Dermis microvascular lymphatic vessel endothelial cell (primary cell): ENCODE measurements around the gene ENO2. TPM values are rescaled to one million over a fixed set of nuclear protein-coding genes. Genes with fewer than 3 reads are reported as not detected.
A peak's percentile ranks its signal among the peaks of the same experiment; 100 is the strongest.
"Not testable (repeated sequence)": the region's sequence is repeated elsewhere in the genome, so short reads cannot be mapped to it uniquely, and the experiment has no call there.

Experiments used
- DNase-seq, 2 donors: peaks; one replicate each; pipeline versions ENCODE4 v3.0.0 to v3.0.0-alpha.2; 2010; ENCODE audit warnings: low read depth in 2 of 2
- total RNA-seq: library from RNA; depleted of rRNA; stranded (reverse); fragments of >200 nt; gene quantifications from 2 replicates; pipeline ENCODE4 v1.2.1, GENCODE V29; 2014

The ENO2 gene
- 1.0 and 1.4 TPM in 2 replicates for total RNA-seq

DNA sequence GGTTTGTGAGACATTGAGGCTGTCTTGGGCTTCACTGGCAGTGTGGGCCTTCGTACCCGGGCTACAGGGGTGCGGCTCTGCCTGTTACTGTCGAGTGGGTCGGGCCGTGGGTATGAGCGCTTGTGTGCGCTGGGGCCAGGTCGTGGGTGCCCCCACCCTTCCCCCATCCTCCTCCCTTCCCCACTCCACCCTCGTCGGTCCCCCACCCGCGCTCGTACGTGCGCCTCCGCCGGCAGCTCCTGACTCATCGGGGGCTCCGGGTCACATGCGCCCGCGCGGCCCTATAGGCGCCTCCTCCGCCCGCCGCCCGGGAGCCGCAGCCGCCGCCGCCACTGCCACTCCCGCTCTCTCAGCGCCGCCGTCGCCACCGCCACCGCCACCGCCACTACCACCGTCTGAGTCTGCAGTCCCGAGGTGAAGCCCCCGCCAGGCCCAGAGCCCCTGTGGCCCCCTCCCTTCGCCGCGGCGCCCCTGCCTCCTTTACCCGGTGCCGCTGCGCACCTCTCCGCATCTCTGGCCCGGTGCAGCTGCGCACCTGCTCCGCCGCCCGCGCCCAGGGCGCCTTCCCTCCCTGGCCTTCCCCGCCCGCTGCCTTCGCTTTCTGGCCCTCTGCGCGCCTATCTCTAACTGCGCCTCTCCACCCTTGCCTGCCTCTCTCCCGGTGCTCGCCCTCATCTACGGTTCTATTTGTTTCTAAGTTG, at the start of gene ENO2:
TSS of gene ENO2 (plus strand) at position 335 of the 701 bp plus-strand sequence. CDS start 1,253 bp downstream, outside the sequence.
- peak in 1 of 2 donors; percentile 61 for DNase-seq

DNA sequence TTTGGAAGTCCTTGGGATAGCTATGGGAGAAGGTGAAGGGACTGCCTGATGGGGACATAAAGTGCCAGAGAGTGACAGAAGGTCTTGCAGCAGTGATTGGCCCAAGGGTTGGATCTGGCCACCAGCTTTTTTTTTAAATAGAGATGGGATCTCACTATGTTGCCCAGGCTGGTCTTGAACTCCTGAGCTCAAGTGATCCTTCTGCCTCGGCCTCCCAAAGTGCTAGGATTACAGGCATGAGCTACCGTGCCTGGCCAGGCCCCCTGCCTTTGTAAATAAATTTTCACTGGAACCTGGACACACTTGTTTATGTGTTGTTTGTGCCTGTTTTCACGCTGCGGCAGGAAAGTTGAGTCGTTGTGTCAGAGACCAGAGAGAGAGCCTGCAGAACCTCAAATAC, 49.1 kb upstream of the ENO2 start:
- DNase-seq = not testable (repeated sequence)

DNA sequence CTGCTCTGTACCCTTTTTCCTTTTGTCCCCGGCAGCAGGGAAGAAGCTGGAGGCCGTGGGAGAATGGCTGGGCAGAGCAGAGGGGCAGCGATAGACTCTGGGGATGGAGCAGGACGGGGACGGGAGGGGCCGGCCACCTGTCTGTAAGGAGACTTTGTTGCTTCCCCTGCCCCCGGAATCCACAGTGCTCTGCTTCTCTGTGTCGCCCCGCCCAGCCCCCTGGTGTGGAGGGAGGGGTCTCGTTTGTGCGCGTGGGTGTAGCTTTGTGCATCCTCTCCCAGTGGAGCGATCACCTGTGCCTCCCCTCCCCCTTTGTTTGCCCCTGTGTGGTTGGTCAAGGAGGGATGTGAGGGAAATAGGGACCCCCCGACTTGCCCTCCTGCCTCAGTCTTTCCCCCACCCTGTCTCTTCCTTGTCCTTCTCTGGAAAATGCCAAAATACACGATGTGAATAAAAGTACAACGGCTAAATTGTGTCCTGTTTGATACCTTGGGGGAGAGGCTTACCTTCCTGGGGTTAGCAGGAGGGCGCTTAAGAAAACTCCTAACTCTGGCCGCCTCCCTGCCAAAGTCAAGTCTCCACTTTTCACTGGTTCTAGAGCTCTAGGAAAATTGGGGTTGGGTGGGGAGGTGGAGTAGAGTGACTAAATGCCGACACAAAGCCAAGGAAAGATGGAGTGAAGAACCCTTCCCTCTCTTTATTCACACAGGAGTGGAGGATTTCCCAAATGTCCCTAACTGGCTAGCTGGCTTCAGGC, 48.0 kb upstream of the ENO2 start:
- DNase-seq = no peak

DNA sequence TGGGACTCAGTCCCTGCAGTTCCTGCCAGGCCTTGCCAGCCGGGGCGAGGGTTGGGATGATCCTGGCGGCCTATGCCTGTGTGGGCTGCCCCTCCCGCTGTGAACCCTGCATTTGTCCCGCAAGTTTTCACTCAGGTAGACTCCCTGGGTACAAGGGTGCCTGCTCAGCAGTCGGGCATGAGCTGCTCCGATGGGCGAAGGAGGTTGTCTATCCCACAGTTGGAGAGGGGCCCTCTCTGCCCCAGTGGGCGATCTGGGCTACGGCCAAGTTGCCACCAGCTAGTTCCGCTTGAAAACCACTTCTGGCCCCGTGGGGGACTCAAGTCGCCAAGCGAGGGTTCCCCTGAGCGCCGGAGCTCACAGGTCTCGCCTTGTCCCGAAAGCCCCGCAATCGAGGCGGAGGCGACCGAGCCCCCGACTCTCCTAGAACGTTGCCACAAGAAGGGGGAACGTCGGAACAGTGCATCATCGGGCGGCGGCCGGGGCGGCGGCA, 47.4 kb upstream of the ENO2 start:
- DNase-seq = no peak

DNA sequence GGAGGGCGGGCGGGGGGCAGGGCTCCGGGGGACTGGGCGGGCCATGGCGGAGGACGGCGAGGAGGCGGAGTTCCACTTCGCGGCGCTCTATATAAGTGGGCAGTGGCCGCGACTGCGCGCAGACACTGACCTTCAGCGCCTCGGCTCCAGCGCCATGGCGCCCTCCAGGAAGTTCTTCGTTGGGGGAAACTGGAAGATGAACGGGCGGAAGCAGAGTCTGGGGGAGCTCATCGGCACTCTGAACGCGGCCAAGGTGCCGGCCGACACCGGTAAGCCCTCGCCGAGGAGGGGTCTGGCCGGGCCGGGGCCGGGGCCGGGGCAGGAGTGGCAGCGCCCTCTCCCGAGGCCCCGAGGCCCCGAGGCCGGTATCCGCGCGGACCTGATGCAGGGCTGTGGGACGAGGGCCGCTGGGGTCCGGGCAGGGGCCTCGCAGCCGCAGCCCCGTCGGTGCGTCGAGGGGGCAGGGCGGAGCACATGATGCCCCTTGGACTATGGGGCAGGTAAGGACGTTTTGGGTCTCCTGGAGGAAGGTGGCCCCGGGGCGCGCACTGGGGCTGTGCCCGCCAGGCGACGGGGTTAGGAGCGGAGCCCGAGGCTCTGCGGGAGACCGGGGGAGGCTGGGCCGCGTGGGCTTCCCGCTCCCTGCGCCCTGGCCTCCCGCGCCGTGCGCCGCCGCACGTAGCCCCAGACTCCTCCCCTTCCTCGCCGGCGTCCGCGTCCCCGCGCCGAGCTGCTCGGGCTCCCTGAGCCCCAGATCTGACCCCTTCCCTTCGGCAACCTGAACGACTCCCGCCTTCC, 46.8 kb upstream of the ENO2 start, which contains the start of gene TPI1:
TSS of gene TPI1 (plus strand) at position 119 of the 798 bp plus-strand sequence. CDS start at position 155, 36 bp downstream.
- peak; percentile 55 to 84 for DNase-seq

DNA sequence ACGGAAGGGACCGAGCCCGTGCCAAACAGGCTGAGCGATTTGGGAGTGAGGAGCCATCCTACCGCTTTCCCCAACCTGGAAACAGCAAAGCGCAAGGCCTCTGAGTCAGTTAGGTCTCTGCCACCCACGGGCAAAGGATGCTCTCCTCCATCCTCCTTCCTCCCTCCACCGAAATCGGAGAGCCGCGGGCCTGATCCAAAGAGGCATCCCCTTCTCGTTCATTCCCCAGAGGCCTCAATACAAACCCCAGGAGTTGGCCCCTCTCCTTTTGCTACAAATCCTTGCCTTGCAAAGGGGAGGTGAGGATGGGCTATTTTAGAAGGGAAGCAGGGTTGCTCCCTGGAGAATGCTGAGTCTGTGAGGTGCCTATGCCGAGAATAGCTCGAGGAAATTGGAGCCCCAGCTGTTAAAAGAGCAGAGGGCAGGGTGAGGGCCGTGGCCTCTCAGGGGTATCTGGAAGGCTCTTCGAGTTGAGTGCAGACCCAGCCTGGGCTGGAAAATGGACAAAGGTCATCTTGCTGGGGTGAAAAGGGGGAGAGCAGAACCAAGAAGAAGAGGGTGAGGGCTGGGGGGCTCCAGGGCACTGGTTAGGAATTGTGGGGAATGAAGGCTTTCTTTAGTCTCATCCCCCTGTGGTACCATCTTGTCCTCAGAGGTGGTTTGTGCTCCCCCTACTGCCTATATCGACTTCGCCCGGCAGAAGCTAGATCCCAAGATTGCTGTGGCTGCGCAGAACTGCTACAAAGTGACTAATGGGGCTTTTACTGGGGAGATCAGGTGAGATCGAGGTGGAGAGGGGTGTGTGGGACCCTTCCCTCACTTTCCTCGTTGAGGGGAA, 46.0 kb upstream of the ENO2 start:
- DNase-seq = no peak

DNA sequence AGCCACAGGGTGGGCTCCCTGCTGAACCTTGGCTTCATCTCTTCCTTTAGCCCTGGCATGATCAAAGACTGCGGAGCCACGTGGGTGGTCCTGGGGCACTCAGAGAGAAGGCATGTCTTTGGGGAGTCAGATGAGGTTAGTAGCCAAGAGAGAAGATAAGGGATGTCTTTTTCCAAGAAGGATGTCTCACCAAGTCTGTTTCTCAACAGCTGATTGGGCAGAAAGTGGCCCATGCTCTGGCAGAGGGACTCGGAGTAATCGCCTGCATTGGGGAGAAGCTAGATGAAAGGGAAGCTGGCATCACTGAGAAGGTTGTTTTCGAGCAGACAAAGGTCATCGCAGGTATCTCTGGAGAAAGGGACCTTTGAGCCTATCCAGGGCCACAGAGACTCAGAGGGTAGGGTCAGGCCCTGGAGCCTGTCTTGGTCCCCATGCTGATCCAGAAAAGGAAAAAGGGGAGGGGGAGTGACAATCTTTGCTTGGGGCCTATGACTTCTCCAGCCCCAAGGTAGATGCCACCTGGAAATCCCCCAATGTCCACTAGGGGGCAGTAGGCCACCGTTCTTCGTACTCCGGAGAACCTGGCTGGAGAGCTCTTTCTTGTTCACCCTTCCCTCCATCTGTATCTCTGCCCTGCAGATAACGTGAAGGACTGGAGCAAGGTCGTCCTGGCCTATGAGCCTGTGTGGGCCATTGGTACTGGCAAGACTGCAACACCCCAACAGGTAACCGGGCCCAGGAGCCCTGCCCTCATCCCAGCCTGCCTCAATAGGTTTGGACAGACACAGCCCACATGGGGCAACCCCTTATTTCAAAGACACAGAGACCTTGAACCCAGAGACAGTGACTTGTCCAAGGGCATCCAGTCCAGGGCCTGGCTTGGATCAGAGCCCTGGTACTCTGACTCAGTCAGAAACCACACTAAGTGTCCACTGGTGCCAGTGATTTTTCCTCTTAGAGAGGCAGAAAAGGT, 45.0 kb upstream of the ENO2 start:
- DNase-seq = peak; percentile 56 to 77

DNA sequence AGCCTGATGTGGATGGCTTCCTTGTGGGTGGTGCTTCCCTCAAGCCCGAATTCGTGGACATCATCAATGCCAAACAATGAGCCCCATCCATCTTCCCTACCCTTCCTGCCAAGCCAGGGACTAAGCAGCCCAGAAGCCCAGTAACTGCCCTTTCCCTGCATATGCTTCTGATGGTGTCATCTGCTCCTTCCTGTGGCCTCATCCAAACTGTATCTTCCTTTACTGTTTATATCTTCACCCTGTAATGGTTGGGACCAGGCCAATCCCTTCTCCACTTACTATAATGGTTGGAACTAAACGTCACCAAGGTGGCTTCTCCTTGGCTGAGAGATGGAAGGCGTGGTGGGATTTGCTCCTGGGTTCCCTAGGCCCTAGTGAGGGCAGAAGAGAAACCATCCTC, 44.1 kb upstream of the ENO2 start:
- DNase-seq = not testable (repeated sequence)

DNA sequence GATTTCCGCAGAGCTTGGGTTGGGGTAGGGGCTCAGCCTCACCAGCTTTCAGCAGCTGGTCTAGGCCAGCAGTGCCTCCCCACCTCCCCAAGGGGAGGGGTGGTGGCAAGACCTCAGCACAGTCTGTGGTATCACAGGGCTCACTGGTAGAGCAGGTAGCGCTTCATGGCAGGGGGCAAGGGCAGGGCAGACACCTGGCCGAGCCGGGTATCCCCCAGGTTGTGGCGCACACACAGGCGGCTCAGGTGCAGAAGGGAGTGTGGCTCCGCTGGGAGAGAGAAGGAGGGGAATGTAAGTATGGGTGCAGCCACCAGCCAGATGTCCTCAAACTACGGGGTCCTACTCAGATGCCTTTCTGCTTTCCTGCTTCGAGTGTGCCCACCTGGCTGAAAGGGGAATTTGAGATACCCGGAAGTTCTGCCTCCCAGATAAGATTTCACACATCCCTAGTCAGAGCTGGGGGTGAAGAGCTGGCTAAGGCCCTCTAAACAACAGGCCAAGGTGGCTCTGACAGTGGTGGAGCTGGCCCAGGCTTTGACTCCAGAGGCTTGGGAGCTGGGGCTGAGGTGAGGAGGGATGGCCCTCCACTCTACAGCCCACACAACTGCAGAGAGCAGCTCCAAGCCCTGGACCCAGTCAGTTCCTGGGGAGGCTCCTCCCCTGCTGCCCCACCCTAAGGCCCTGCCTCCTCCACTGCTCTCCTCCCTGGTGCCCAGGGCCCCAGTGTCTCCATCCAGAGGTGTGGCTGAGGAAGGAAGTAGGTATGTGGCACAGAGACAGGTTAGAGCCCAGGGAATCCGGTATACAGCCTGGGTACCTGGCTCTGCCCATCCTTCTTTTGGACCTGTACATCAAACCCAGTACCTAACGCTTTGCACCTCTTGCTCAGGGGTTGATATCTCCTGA, 43.1 kb upstream of the ENO2 start:
- DNase-seq = no peak

DNA sequence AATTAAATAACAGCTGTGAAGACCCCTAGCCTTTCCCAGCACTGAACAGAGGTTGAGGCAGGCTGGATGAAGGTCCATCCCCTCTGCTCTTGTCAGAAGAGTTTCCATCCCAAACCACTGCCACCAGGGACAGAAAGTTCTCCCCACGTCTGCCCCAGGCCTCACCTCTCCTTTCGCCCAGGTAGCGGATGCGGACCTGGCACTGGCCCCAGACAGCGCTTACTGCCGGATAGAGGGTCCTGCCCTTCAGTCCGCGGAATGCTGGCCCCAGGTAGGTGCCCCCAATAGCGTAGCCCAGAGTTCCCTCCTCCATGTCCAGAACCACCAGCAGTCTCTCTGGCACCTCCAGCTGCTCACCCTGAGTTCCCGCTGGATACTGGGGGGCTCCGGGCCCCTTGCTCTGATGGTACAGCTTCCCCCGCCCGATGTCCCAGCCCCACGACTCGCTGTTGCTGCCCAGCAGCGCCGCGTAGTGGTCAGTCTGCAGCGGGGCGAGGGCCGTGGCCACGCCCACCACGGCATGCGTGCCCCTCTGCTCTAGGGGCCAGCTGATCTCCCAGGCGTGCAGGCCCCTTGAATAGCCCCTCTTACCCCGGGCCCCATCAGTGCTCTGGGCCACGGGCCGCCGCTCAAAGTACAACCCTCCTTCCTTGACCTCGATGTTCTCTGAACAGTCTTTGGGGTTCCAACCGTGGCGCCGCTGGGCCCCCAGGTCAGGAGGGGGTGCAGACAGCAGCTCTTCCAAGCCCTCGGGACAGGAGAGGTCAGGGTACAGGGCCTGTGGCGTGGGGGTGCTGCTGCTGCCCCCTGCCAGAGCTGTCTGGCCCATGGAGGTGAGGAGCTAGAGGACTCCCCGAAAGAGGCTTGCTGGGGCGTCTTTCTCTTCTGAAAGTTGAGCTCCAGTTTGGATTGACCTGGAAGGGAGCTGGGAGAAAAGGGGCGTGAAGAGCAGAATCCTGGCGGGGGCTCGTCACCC, 42.0 kb upstream of the ENO2 start:
- DNase-seq = peak in 1 of 2 donors; percentile 76

DNA sequence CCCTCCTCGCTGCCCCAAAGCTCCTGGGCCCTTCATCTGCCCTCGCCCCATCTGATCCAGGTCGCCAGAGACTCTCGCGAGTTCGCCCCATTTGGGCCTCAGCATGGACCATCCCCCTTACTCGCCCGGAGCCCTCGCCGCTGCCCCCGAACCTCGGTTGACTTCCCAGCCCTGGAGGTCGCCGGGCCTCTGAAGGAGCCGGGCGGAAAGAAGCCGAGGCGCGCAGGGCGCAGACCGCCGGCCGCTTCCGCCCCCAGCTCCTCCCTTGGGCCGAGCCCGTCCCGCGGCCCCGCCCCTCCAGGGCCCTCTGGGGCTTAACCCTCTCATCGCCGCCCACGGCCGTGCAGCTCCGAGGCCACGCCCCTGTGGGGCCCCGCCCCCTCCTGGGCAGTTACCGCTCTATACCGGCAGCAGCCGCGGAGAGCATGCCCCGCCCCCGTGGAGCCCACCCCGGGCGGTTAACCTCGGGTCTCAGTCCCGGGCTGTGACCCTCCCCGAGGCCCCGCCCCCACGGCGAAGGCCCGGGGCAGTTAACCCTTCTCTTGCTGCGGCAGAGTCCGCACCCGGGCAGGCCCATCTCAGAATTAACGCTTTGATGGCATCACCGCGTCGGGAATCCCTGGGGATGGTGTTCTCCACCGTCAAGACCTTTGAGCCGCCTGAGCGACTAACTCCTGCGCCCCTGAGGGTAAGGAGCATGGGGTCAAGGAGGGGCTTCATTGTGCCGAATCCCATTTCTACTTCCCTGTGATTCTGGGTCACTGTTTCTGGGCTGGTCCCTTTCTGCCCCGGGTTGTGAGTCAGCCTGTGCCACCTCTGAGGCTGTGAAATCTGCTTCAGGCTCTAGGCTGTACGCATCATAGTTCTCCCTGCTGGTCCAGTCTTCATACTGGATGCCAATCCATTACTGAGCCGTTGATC, 41.0 kb upstream of the ENO2 start, which contains the start of gene SPSB2:
TSS of gene SPSB2 (minus strand) at position 210 of the 921 bp plus-strand sequence. CDS start 402 bp downstream, outside the sequence.
- DNase-seq = peak; percentile 82 to 95

DNA sequence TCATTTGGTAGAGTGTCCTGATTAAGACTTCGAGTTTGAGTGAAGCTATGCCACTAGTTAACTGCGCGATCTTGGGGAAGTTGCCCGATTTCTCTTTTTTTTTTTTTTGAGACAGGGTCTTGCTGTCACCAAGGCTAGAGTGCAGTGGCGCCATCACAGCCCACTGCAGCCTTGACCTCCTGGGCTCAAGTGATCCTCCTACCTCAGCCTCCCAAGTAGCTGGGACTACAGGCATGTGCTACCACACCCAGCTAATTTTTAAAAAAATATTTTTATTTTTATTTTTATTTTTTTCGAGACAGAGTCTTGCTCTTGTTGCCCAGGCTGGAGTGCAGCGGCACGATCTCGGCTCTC, 40.4 kb upstream of the ENO2 start:
- not testable (repeated sequence) for DNase-seq

DNA sequence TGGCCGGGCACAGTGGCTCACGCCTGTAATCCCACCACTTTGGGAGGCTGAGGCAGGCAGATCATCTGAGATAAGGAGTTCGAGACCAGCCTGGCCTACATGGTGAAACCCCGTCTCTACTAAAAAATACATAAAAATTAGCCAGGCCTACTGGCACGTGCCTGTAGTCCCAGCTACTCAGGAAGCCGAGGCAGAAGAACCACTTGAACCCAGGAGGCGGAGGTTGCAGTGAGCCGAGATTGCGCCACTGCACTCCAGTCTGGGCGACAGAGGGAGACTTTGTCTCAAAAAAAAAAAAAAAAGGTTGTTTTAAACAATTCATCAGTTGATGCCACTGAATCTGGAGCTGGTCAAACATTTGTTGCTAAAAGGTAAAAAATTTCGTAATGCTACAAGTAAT, 34.6 kb upstream of the ENO2 start:
- not testable (repeated sequence) for DNase-seq

DNA sequence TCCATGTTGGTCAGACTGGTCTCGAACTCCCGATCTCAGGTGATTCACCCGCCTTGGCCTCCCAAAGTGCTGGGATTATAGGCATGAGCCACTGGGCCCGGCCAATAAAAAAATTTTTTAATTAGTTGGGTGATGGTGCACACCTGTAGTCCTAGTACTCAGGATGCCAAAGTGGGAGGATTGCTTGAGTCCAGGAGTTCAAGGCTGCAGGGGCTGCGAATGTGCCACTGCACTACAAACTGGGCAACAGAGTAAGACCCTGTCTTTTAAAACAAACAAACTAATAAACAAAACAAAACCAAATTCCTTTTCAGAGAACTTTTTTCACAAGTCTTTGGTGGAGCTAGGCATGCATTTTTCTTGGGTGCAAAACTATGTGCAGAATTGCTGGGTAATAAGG, 31.1 kb upstream of the ENO2 start:
- DNase-seq = no peak

DNA sequence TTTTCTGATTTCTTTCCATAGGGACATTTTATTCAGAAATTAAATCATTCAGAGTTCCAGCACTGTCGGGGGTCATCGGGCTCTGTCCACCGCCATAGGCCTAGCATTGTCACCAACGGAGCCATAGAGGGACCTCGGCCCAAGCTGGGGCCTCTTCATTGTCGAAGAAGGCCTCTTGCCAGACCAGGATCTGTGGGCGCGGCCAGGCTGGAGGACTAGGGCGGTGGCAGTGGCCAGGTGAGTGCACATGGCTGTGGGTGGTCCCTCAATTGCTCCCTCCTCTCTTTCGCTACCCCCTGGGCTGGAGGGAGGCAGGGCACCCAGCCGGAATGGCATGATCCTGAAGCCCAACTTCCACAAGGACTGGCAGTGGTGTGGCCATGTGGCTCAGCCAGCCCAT, 30.7 kb upstream of the ENO2 start:
- no peak for DNase-seq

DNA sequence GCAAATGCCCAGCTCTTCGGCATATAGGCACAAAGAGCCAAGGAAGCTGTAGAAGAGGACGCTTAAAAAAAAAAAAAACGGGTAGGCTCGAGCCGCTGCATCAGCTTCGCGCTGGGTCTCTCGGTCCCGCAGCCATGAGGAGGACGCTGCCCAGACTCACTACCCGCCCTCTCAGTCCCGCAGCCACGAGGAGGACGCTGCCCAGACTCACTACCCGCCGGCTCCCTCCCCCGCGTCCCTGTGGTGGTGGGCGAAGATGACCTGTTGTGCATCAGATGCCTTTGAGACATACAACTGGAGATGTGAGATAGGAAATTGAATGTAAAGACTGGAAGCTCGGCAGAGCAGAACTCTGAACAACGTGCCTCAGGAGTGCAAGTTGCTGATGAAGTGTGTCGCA, 29.8 kb upstream of the ENO2 start:
- no peak for DNase-seq
